Left ventricle myocardium inferior (tissue), 1 donor: Measurements from ENCODE around the gene MAGI2. TPM values are rescaled to one million over a fixed set of nuclear protein-coding genes. Genes with fewer than 3 reads are reported as not detected.

Source experiments
- DNase-seq: peaks from one replicate; pipeline ENCODE4 v3.0.0-alpha.2; 2020
- H3K27ac ChIP-seq: fragments of 200-600 bp; replicated peaks from 2 replicates; pipeline ENCODE4 v1.8.0; 2021
- H3K27me3 ChIP-seq: fragments of 200-600 bp; 2 replicates; pipeline ENCODE4 v1.8.0; 2021; ENCODE audit warnings: low read depth
- H3K36me3 ChIP-seq: fragments of 200-600 bp; 2 replicates; pipeline ENCODE4 v1.8.0; 2021
- H3K4me1 ChIP-seq: fragments of 200-600 bp; 2 replicates; pipeline ENCODE4 v1.8.0; 2021
- H3K4me3 ChIP-seq: fragments of 200-600 bp; 2 replicates; pipeline ENCODE4 v1.8.0; 2021; ENCODE audit warnings: mild to moderate bottlenecking, moderate library complexity
- H3K9me3 ChIP-seq: fragments of 200-600 bp; replicated peaks from 2 replicates; pipeline ENCODE4 v1.8.0; 2021
- CTCF ChIP-seq: fragments of 200-600 bp; IDR thresholded peaks from 2 replicates; pipeline ENCODE4 v1.8.0; 2021; ENCODE audit warnings: antibody characterized with exemption, mild to moderate bottlenecking, borderline replicate concordance
- intact Hi-C: fragments of 100-400 bp; cut with micrococcal nuclease; formaldehyde crosslinking; loops from one replicate; pipeline ENCODE4 v1.11.0; 2022
- total RNA-seq: library from RNA; stranded (reverse); fragmentation: NEBNext Ultra II Directional; extraction: Animal tissue kit (Norgen Biotek cat#: 25700); gene quantifications from one replicate; pipeline ENCODE4 v1.2.1, GENCODE V29; 2021
- donor health status: DM: no; HTN: yes; CAD: no; lungs with severe emphysema.

MAGI2 gene
- total RNA-seq, 1 donor from 2014 or later: 4.5 TPM

- DNase-seq: no peak
- Histone ChIP-seq H3K36me3 (no peaks in the 10 kb centered on the region), H3K27ac (no peak overlapping the region), H3K4me1 (peaks cover 7% of the 10 kb centered on the region), H3K9me3 (no peaks in the 10 kb centered on the region), H3K27me3 (no peaks in the 10 kb centered on the region), H3K4me3 (no peak overlapping the region)
- TF ChIP-seq CTCF: peak; percentile 42
- intact Hi-C loops: no loop called here
Measured at GRCh38 chr7:78377532-78377931, 1075.9 kb downstream of the MAGI2 start.

- Histone ChIP-seq H3K27ac (no peak overlapping the region), H3K36me3 (no peaks in the 10 kb centered on the region), H3K27me3 (no peaks in the 10 kb centered on the region), H3K4me3 (no peak overlapping the region), H3K4me1 (no peaks in the 10 kb centered on the region), H3K9me3 (no peaks in the 10 kb centered on the region)
- DNase-seq: no peak
- no peak for TF ChIP-seq CTCF
- intact Hi-C loops: no loop called here
Measured at GRCh38 chr7:78370936-78371335, 1082.5 kb downstream of the MAGI2 start.

GRCh38 chr7:78368771-78369170 lies 1084.7 kb downstream of the MAGI2 start:
- Histone ChIP-seq H3K4me3 (no peak overlapping the region), H3K36me3 (no peaks in the 10 kb centered on the region), H3K27me3 (no peaks in the 10 kb centered on the region), H3K27ac (no peak overlapping the region), H3K4me1 (no peaks in the 10 kb centered on the region), H3K9me3 (no peaks in the 10 kb centered on the region)
- TF ChIP-seq CTCF: no peak
- intact Hi-C loops: no loop called here
- DNase-seq: no peak

- H3K27me3 ChIP-seq: no peaks in the 10 kb centered on the region
- no peaks in the 10 kb centered on the region for H3K4me1 ChIP-seq
- TF ChIP-seq CTCF: no peak
- H3K9me3 ChIP-seq: no peaks in the 10 kb centered on the region
- no peak for DNase-seq
- no peak overlapping the region for H3K27ac ChIP-seq
- intact Hi-C loops: no loop called here
- H3K4me3 ChIP-seq: no peak overlapping the region
- H3K36me3 ChIP-seq: no peaks in the 10 kb centered on the region
Measured at GRCh38 chr7:78367280-78367773, 1086.1 kb downstream of the MAGI2 start.

- no peaks in the 10 kb centered on the region for H3K4me1 ChIP-seq
- DNase-seq: no peak
- H3K9me3 ChIP-seq: no peaks in the 10 kb centered on the region
- intact Hi-C loops: no loop called here
- no peaks in the 10 kb centered on the region for H3K27me3 ChIP-seq
- TF ChIP-seq CTCF: no peak
- no peaks in the 10 kb centered on the region for H3K36me3 ChIP-seq
- no peak overlapping the region for H3K27ac ChIP-seq
- H3K4me3 ChIP-seq: no peak overlapping the region
Measured at GRCh38 chr7:78363866-78364265, 1089.6 kb downstream of the MAGI2 start.

GRCh38 chr7:78359836-78360235 lies 1093.6 kb downstream of the MAGI2 start:
- H3K27me3 ChIP-seq: no peaks in the 10 kb centered on the region
- no peak for TF ChIP-seq CTCF
- H3K4me3 ChIP-seq: no peak overlapping the region
- no peaks in the 10 kb centered on the region for H3K9me3 ChIP-seq
- DNase-seq: no peak
- no peak overlapping the region for H3K27ac ChIP-seq
- intact Hi-C loops: no loop called here
- no peaks in the 10 kb centered on the region for H3K4me1 ChIP-seq
- H3K36me3 ChIP-seq: no peaks in the 10 kb centered on the region
